Coronary artery (tissue), 2 donors: ENCODE results near the gene FGD5.

Experiments used
- DNase-seq: peaks from one replicate; pipeline ENCODE4 v3.0.0-alpha.2; 2017; ENCODE audit warnings: low spot score
- H3K27ac ChIP-seq, 2 donors: fragments of 200-600 bp; sonication (generic); one replicate each; pipeline ENCODE4 v1.5.1; 2016 to 2019
- H3K4me3 ChIP-seq: fragments of 200-600 bp; sonication (generic); 2 replicates; pipeline ENCODE4 v1.5.1; 2016; ENCODE audit warnings: mild to moderate bottlenecking, moderate library complexity
- TF ChIP-seq, protein P1 (sequence below): fragments of 200-600 bp; sonication (generic); IDR thresholded peaks from one replicate; pipeline ENCODE4 v1.5.1; 2019; ENCODE audit warnings: antibody characterized with exemption

Gene FGD5

DNA sequence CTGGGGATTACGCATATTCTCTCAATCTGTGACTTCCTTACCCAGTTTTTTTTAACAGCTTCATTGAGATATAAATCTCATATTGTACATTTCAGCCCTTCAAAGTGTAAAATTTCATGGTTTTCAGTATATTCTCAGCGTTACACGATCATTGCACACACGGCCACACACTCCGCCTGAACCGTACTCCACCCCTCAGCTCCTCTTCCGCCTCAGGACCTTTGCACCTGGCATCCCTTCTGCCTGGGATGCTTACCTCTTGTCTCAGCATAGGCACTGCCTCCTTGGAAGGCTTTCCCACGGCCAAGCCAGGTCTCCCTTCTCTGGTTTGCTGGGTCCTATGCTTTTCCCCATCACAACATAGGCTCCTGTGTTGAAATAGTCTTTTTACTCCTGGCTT lies 71.2 kb downstream of the FGD5 start:
- DNase-seq: no peak
- no peak overlapping the region for H3K27ac ChIP-seq
- TF ChIP-seq, protein P1, sequence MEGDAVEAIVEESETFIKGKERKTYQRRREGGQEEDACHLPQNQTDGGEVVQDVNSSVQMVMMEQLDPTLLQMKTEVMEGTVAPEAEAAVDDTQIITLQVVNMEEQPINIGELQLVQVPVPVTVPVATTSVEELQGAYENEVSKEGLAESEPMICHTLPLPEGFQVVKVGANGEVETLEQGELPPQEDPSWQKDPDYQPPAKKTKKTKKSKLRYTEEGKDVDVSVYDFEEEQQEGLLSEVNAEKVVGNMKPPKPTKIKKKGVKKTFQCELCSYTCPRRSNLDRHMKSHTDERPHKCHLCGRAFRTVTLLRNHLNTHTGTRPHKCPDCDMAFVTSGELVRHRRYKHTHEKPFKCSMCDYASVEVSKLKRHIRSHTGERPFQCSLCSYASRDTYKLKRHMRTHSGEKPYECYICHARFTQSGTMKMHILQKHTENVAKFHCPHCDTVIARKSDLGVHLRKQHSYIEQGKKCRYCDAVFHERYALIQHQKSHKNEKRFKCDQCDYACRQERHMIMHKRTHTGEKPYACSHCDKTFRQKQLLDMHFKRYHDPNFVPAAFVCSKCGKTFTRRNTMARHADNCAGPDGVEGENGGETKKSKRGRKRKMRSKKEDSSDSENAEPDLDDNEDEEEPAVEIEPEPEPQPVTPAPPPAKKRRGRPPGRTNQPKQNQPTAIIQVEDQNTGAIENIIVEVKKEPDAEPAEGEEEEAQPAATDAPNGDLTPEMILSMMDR: no peak
- H3K4me3 ChIP-seq: no peak overlapping the region

DNA sequence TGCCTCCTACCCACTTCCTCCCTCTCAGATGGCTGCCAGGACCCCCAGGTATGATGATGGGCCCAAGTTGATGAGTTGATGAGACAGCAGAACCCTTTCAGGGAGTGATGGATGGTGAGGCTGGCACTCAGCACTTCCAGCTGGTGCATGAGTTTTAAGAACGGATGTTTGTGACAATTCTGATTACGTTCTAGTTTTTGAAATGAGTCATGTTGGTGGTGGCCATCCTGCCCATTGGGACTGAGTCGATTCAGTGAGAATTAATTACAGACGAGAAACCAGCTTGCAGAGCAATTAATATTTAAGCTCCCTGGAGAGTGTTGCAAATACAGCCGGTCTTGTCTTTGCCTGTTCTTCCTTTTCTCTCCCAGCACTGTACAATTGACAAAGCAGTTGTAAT lies 71.7 kb downstream of the FGD5 start:
- TF ChIP-seq, protein P1: no peak
- no peak for DNase-seq
- Histone ChIP-seq H3K4me3 (no peak overlapping the region), H3K27ac (no peak overlapping the region)

DNA sequence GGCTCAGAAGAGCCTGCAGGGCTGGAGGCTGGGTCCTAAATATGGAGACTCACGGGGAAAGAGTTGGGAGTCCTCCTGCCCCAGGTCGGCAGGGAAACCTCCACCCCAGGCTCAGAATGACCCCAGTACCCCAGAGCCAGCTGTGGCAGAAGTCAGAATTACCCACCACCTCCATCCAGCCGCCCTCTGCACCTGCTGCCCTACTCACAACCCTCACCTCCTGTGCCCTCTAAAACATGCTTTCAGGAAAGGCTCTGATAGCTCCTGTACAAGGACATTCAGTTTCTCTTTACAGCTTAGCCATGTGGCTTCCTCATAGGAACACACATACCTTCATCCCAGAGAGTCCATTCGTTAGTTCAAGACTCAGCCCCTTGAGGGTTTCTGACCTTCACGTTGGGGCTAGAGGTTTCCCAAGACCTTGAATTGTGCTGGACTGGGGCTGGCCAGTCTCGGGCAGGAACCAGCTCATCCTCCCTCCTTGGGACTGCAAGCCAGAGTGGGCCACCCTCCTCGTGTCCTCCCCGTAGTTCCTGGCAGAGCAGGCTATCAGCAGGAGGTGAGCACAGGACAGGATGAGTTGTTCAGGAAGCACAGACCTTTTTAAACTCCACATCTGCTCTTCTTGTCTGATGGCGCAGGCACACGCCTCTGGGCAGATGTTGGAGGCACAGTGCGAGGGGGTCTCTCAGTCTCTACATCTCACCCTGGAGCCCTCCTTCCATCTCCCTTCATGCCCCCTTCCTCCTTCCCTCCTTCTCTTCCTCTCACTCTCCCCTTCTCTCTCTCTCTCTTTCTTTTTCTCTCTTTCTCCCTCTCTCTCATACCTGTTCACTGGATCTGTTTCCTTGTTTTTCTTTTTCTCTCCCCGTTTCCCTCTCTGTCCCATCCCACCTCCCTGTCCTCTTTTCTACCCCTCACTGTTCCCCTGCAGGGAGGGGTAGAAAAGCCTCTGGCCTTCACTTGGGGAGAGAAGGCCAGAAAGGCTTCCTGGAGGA lies 72.7 kb downstream of the FGD5 start:
- DNase-seq: no peak
- Histone ChIP-seq H3K27ac (no peak overlapping the region), H3K4me3 (no peak overlapping the region)
- TF ChIP-seq, protein P1: no peak

DNA sequence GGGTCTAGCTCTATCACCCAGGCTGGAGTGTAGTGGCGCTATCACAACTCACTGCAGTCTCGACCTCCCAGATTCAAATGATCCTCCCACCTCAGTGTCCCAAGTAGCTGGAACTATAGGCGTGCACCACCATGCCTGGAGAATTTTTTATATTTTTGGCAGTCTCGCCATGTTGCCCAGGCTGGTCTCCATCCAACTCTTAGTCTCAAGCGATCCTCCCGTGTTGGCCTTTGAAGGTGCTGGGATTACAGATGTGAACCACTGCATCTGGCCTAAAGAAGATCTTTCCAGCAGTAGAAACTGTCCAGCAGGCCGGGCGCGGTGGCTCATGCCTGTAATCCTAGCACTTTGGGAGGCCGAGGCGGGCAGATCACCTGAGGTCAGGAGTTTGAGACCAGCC lies 73.5 kb downstream of the FGD5 start:
- TF ChIP-seq, protein P1: no peak
- DNase-seq: no peak
- H3K27ac ChIP-seq: no peak overlapping the region
- no peak overlapping the region for H3K4me3 ChIP-seq

DNA sequence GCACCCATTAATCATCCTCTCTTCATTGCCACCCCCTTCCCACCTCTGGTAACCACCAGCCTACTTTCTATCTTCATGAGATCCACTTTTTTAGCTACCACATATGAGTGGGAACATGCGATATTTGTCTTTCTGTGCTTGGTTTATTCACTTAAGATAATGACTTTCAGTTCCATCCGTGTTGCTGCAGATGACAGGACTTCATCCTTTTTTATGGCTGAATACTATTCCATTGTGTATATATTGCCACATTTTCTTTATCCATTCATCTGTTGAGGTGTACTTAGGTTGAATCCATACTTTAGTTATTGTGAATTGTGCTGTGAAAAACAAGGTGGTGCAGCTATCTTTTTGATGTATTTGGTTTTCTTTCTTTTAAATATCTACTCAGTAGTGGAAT lies 75.3 kb downstream of the FGD5 start:
- no peak overlapping the region for H3K27ac ChIP-seq

DNA sequence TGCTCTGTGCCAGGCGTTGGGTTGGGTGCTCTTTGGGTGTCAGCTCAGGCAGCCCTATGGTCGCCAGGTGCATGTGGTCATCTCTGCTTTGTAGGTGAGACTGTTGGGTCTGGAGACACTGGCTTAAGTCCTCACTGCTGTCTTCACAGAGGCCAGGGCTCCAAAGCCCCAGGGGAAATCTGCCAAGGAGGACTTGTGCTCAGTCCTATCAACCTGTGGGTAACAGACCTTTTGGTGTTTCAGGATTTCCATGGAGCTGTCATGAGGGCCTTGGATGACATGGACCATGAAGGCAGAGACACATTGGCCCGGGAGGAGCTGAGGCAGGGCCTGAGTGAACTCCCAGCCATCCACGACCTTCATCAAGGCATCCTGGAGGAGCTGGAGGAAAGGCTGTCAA lies 78.5 kb downstream of the FGD5 start:
- TF ChIP-seq, protein P1: no peak
- no peak for DNase-seq
- no peak overlapping the region for H3K27ac ChIP-seq
- no peak overlapping the region for H3K4me3 ChIP-seq

More for the DNA sequence above, 75.3 kb downstream of the FGD5 start:
- no peak for DNase-seq
- no peak overlapping the region for H3K4me3 ChIP-seq
- TF ChIP-seq, protein P1: no peak

DNA sequence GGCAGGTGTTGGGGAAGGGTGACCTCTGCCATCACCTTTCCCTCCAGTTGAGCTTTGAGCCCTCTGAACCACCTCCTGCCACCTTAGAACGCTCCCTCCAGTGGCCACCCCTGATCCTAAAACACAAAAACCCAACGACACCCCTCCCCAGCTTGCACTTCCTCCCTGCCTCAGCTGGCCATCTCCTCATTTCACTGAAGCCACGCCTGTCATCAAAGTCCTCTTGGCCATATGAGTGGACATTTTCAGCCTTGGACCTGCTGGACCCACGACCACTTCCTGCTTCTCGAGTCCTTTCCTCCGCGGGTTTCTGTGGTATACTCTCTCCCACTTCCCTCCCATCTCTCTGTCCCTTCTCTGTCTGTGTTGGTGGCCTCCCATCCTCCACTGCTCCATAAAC lies 80.2 kb downstream of the FGD5 start:
- no peak for DNase-seq
- TF ChIP-seq, protein P1: no peak
- H3K27ac ChIP-seq: no peak overlapping the region
- H3K4me3 ChIP-seq: no peak overlapping the region
